Activated CD4-positive, CD25-positive, alpha-beta regulatory T cell (primary cell): Measurements from ENCODE around the gene SLC25A19.
A peak's percentile ranks its signal among the peaks of the same experiment; 100 is the strongest.
"Not testable (repeated sequence)": the region's sequence is repeated elsewhere in the genome, so short reads cannot be mapped to it uniquely, and the experiment has no call there.

Experiments used
- DNase-seq, 4 experiments: peaks; one replicate each; lab custom pipeline; 2025; lab: John Stamatoyannopoulos, UW

The SLC25A19 gene

DNA sequence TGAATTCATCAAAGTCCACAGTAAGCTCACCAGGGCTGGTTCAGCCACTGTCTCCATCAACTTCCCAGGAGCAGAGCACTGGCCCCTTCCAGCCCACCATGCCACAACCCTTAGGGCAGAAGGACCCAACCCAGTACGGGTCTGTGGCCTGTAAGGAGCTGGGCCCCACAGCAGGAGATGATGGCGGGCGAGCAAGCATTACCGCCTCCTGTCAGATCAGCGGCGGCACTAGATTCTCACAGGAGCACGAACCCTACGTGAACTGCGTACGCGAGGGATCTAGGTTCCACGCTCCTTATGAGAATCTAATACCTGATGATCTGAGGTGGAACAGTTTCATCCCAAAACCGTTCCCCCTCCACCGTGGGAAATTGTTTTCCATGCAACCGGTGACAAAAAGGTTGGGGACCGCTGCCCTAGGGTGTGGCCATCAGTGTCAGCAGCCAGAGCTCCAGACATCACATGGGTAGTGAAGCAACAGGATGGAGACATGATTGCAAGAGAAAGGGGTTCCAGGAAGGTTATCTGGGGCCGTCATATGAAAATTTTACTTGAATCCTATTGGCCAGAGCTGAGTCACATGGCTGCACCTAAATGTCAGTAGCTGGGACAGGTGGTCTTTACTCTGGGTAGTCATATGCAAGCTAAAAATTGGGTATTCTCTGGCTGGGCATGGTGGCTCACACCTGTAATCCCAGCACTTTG, 12.4 kb upstream of the SLC25A19 start:
- no peak for DNase-seq

- no peak for DNase-seq
These were observed 11.8 kb upstream of the SLC25A19 start for GRCh38 chr17:75301049-75301448.

- DNase-seq, result no peak
These were observed 11.0 kb upstream of the SLC25A19 start for GRCh38 chr17:75300280-75300679.

- no peak for DNase-seq
These were observed 6.2 kb upstream of the SLC25A19 start for GRCh38 chr17:75295201-75296158.

DNA sequence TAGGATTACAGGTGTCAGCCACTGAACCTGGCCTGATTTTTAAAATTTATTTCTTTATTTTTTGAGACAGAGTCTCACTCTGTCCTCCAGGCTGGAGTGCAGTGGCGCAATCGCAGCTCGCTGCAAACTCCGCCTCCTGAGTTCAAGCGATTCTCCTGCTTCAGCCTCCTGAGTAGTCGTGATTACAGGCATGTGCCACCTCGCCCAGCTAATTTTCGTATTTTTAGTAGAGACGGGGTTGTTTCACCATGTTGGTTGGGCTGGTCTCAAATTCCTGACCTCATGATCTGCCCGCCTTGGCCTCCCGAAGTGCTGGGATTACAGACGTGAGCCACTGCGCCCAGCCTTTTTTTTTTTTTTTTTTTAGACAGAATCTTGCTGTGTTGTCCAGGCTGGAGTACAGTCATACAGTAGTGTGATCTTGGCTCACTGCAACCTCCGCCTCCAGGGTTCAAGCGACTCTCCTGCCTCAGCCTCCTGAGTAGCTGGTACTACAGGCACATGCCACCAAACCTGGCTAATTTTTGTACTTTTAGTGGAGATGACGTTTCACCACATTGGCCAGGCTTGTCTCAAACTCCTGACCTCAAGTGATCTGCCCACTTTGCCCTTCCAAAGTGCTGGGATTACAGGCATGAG, 3.7 kb upstream of the SLC25A19 start:
- DNase-seq, result not testable (repeated sequence)

- DNase-seq, result peak in 3 of 4 experiments; percentile 40 to 46 (median 43)
These were observed 652 bp upstream of the SLC25A19 start for GRCh38 chr17:75289832-75290337.

GRCh38 chr17:75288770-75289114, 491 bp downstream of the SLC25A19 start:
- peak in 2 of 4 experiments; percentile 43 to 45 for DNase-seq

DNA sequence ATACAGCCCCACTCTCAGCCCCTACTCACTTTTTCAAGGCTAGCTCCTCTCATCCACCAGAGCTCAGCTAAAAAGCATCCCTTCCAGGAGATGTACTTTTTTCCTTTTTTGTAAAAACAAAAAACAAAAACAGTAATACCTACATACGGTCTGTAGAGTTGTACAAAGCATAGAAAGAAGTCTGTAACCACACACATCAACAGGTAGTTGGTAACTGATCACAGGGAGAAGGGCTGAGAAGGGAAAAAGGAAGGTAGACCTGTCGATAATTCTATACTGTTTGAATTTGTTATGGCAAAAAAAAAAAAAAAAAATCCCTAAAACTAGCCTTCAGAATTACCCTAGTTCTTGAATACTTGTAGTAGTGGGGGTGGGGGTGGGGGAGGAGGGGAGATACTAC, 874 bp downstream of the SLC25A19 start:
- no peak for DNase-seq

GRCh38 chr17:75287221-75287620, 2.0 kb downstream of the SLC25A19 start:
- no peak for DNase-seq

DNA sequence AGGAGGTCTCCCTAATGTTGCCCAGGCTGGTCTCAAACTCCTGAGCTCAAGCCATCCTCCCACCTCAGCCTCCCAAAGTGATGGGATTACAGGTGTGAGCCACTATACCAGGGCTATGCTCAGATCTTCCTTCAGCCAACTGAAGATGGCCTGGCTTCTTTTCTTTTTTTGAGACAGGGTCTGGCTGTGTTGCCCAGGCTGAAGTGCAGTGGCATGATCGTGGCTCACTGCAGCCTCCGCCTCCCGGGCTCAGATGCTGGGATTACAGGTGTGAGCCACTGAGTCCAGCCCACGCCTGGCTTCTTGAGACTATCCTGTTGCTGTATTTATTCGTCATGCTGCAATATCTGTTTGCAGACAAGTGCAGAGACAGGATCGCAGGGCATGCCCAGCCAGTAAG, 4.1 kb downstream of the SLC25A19 start:
- no peak for DNase-seq

- DNase-seq, result not testable (repeated sequence)
These were observed 9.0 kb downstream of the SLC25A19 start for GRCh38 chr17:75280189-75280588.

DNA sequence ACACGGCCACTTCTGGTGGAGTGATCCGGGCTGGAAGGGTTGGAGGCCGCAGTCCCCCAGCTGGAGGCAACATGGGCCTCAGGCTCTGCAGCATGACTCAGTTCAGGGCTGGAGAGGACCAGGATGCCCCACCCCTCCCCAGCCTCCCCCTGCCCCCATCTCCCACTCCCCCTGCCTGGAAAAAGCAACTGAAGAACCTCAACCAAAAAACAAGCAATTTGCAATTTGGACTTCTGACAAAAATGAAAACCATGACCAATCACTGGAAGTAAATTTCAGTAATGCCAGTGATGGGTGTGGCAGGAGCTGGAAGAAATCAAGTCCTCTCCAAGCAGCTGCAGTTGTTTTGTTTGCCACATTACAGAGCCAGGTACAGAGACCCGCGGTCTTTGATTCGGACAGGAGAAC, 11.6 kb downstream of the SLC25A19 start:
- DNase-seq, result no peak

DNA sequence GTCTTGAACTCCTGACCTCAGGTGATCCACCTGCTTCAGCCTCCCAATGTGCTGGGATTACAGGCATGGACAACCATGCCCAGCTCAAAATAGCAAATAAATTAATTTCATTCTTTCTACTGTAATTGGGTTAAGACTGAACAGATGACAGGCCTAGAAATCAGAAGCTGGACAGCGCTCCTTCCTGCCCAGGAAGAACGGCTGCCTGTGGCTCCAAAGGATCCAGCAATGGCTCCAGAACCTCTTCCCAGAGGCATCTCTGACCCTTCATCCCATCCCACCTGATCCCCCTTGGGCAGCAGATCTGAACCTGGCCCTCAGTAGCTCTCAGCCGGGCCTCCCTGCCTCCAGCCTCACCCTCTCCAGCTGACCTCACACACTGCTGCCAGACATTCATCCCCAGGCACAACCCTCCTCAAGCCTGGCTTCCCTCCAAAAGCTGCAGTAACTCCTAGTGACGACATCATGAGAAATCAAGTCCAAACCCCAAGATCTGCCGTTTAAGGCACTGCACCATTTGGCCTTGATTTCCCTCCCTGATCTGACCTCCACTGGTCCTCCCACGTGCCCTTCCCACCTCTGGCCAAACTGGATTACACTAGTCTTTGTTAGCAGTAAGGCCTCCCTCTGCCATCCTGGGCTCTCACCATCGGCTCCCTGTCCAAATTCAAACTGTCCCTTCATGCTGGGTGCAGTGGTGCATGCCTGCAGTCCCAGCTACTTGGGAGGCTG, 15.1 kb downstream of the SLC25A19 start:
- no peak for DNase-seq

GRCh38 chr17:75272848-75273184, 16.4 kb downstream of the SLC25A19 start:
- no peak for DNase-seq

DNA sequence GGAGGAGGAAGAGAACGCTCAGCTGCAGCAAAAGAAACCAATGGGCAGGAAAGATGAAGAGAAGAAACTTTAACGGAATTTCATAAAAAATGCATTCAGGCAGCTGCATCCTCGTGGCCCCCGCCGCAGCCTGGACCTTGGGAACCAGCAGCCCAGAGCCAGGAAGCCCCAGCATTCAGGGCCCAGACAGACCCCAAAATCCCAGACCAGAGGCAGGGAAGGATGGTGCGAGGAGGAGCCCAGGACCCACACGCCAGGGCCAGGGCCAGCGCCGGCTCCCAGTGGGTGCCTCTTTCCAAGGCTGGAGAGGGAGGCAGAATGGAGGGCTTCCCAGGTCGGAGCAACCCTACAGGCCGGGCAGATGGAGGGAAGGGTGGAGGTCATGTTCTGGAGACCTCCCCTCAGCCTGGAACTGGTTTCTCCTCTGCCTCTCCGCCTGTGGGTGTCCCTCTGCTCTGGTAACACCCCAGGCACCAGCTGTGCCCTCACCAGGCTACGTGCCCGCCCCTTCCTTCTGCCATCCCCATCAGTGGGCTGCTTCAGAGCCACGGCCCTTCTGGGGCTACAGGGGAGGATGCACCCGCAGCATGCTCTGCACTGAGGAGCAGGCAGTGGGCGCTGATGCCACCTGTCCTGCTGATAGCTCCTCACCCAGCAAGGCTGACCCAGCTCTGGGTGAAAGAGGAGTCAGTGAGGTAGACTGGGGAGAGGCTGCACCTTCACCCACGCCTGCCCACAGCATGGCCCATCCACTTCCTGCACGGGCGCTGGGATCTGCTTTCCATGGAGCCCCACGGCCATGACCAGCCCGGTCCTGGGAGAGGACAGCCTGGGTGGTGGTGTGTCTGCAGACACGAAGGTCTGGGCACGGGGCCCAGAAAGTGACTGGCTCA, 17.0 kb downstream of the SLC25A19 start:
- no peak for DNase-seq

DNA sequence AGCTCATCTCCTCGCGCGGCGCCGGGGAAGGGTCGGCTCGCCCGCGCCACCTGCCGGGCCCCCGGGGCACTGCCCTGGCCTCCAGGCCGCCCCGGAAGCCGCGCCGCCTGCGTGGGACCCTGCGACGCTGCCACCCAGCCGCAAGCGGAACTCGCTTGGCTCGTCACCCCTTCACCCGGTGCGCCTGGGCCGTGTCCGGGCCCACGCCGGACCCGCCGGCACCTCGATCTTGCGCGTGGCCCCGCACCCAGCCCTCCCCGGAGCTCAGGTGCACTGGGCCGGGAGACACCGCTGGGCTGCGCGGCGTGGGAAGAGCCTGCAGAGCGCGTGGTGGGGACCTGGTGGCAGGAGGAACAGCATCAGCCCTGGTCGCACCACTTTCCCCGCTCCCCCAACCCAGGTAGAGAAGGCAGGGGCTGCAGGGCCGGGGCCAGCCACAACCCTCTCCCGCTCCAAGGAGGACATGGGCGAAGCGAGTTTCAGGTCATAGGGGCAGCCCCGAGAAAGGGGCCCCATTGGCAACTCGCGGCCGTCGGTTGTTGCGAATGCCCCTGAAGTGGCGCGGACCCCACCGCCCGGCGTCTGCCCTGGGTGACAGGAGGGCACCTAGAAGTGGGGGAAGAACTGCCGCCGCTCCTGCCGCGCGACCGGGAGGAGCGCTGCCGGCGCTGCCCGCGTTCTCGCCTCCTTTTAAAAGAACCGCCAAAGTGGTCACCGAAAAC, 17.8 kb downstream of the SLC25A19 start:
- peak; percentile 72 to 86 (median 80) for DNase-seq

DNA sequence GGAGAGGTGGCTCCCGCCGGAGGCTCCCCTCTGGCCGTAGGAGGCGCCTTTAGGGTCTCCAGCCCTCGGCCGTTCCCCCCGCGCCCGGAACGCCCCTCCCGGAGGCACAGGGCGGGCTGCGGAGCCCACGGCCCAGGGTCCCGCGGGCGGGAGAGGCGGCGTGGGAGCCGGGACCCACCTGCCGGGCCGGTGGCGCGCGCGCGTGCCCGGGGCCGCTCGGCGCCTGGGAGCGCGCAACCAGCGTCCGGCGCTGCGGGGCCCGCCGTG, 18.3 kb downstream of the SLC25A19 start, which contains the start of gene MIF4GD:
TSS of gene MIF4GD (minus strand) at position 266 of the 267 bp plus-strand sequence. CDS start 1,036 bp downstream, outside the sequence.
- no peak for DNase-seq

GRCh38 chr17:75270218-75270965, 18.8 kb downstream of the SLC25A19 start:
- peak in 3 of 4 experiments; percentile 22 to 29 (median 22) for DNase-seq

DNA sequence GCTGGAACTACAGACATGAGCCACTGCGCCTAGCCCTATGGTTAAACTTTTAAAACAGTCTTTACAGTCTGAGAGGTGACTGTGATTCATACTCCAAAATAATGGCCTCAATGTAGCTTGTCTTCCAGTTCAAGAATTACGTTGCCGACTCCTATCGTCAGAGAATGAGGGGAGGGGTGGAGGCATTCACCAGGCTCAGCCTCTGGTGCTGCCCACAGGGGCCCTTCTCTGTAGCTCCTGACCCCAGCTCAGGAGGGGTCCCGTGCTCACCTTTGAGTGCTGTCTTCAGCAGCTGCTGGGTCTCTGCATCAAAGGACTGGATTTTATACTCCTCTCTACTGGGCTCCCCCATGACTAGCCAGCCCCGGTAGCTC, 19.4 kb downstream of the SLC25A19 start:
- no peak for DNase-seq
